Neutrophil (primary cell): ENCODE data around the gene ELN.

Source experiments
- H3K27ac ChIP-seq: fragments of 200-600 bp; sonication (generic); 2 replicates; pipeline ENCODE4 v1.5.1; 2016; ENCODE audit warnings: mild to moderate bottlenecking, moderate library complexity
- H3K27me3 ChIP-seq: fragments of 200-600 bp; sonication (generic); 2 replicates; pipeline ENCODE4 v1.6.0; 2016; ENCODE audit warnings: mild to moderate bottlenecking
- H3K36me3 ChIP-seq: fragments of 200-600 bp; sonication (generic); 2 replicates; pipeline ENCODE4 v1.5.1; 2017
- H3K4me1 ChIP-seq, 2 experiments: fragments of 200-600 bp in 1 of 2; sonication (generic) in 1 of 2; 1 replicate in 1 of 2; 2 replicates in 1 of 2; pipeline versions ENCODE4 v1.5.1 to v1.6.1; 2013 to 2016; ENCODE audit warnings: low read depth in 1 of 2, low read length in 1 of 2, mild to moderate bottlenecking in 1 of 2, moderate library complexity in 1 of 2; ENCODE audit not compliant: control insufficient read depth in 1 of 2, insufficient read depth in 1 of 2
- H3K4me3 ChIP-seq, 2 experiments: fragments of 200-600 bp in 1 of 2; sonication (generic) in 1 of 2; 1 replicate in 1 of 2; 2 replicates in 1 of 2; pipeline ENCODE4 v1.5.1; 2013 to 2016; ENCODE audit warnings: low read depth in 1 of 2, low read length in 1 of 2, mild to moderate bottlenecking in 1 of 2, moderate library complexity in 1 of 2
- H3K9me3 ChIP-seq: fragments of 200-600 bp; sonication (generic); 2 replicates; pipeline ENCODE4 v1.5.1; 2016
- CTCF ChIP-seq: fragments of 200-600 bp; sonication (generic); IDR thresholded peaks from 2 replicates; pipeline ENCODE4 v1.5.1; 2016; ENCODE audit warnings: antibody characterized with exemption

The ELN gene

GRCh38 chr7:74058486-74058885 is 30.5 kb downstream of the ELN start:
- Histone ChIP-seq H3K36me3 (no peaks in the 10 kb centered on the region), H3K9me3 (no peaks in the 10 kb centered on the region), H3K27ac (no peak overlapping the region), H3K4me1 (no peaks in the 10 kb centered on the region), H3K4me3 (no peak overlapping the region), H3K27me3 (no peaks in the 10 kb centered on the region)
- TF ChIP-seq CTCF, result no peak

- no peak overlapping the region for H3K4me3 ChIP-seq
- H3K36me3 ChIP-seq, result no peaks in the 10 kb centered on the region
- no peak for TF ChIP-seq CTCF
- no peaks in the 10 kb centered on the region for H3K27me3 ChIP-seq
- no peak overlapping the region for H3K27ac ChIP-seq
- H3K9me3 ChIP-seq, result no peaks in the 10 kb centered on the region
- H3K4me1 ChIP-seq, result no peaks in the 10 kb centered on the region
Observed at GRCh38 chr7:74059037-74059436, 31.1 kb downstream of the ELN start.

GRCh38 chr7:74059681-74060588 is 32.0 kb downstream of the ELN start:
- no peak overlapping the region for H3K4me3 ChIP-seq
- no peaks in the 10 kb centered on the region for H3K36me3 ChIP-seq
- no peak overlapping the region for H3K27ac ChIP-seq
- H3K4me1 ChIP-seq, result no peaks in the 10 kb centered on the region
- no peaks in the 10 kb centered on the region for H3K9me3 ChIP-seq
- no peak for TF ChIP-seq CTCF
- H3K27me3 ChIP-seq, result no peaks in the 10 kb centered on the region

- Histone ChIP-seq H3K4me3 (no peak overlapping the region), H3K27me3 (no peaks in the 10 kb centered on the region), H3K9me3 (no peaks in the 10 kb centered on the region), H3K27ac (no peak overlapping the region), H3K36me3 (no peaks in the 10 kb centered on the region), H3K4me1 (no peaks in the 10 kb centered on the region)
- no peak for TF ChIP-seq CTCF
Observed at GRCh38 chr7:74061840-74062539, 34.0 kb downstream of the ELN start.

GRCh38 chr7:74063223-74063641 is 35.3 kb downstream of the ELN start:
- H3K4me1 ChIP-seq, result no peaks in the 10 kb centered on the region
- no peaks in the 10 kb centered on the region for H3K9me3 ChIP-seq
- no peak overlapping the region for H3K4me3 ChIP-seq
- TF ChIP-seq CTCF, result no peak
- no peaks in the 10 kb centered on the region for H3K36me3 ChIP-seq
- H3K27me3 ChIP-seq, result no peaks in the 10 kb centered on the region
- no peak overlapping the region for H3K27ac ChIP-seq
